Measurements from ENCODE around the gene PDCD11.
"Not testable (repeated sequence)": the region's sequence is repeated elsewhere in the genome, so short reads cannot be mapped to it uniquely, and the experiment has no call there.

The PDCD11 gene

GRCh38 chr10:103416436-103417147 lies 20.2 kb downstream of the PDCD11 start:
- peak; percentile 82 for FAIRE-seq

- FAIRE-seq, result not testable (repeated sequence)
These were observed 20.7 kb downstream of the PDCD11 start for GRCh38 chr10:103417148-103417469.

DNA sequence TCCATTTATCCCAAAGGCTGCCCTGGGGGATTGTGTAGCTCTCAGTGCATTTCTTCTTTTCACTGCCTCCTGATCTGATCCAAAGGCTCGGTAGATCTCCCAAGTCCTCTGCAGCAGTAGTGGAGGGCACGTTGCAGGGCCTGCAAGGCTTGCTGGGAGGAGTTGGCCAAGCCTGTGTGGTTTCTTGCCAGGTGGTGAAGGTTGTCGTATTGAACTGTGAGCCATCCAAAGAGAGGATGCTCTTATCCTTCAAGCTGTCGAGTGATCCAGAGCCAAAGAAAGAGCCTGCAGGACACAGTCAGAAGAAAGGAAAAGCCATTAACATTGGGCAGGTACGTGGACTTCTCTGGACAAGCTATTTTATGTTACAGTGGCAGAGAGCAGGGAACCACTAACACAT lies 21.2 kb downstream of the PDCD11 start:
- no peak for FAIRE-seq

- FAIRE-seq, result no peak
These were observed 22.7 kb downstream of the PDCD11 start for GRCh38 chr10:103419101-103419500.

DNA sequence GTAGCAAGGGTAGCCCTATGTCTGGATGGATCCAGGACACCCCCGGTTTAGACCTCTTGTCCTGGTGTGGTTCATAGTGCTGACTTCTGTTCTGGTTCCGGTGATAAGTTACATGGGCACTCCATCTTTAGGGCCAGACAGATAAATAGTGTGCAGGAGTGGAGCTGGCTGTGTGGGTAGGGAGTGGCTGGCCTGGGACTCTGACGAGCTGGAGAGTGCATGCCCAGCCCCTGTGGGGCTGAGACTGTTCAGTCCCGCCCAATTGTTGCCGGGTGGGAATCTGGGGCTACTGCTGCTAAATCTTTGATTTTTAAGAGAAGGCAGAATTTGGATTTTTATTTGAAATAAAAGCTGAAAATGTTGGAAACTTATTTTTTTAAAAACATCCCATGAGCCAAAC lies 27.3 kb downstream of the PDCD11 start:
- no peak for FAIRE-seq

- no peak for FAIRE-seq
These were observed 31.4 kb downstream of the PDCD11 start for GRCh38 chr10:103427866-103428265.

- no peak for FAIRE-seq
These were observed 32.7 kb downstream of the PDCD11 start for GRCh38 chr10:103428989-103429643.

DNA sequence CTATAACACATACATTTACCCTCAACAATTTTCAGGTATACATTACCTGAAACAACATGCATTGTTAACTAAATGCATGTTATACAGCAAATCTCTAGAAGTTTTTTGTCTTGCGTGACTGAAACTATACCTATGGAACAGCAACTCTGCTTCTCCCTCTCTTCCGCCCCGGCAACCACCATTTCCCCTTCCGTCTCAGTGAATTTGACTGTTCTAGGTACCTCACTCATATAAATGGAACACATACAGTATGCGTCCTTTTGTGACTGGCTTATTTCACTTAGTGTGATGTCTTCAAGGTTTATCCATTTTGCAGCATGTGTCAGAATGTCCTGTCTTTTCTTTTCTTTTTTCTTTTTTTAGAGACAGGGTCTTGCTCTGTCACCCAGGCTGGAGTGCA lies 33.2 kb downstream of the PDCD11 start:
- no peak for FAIRE-seq

GRCh38 chr10:103431902-103432301 lies 35.5 kb downstream of the PDCD11 start:
- no peak for FAIRE-seq

DNA sequence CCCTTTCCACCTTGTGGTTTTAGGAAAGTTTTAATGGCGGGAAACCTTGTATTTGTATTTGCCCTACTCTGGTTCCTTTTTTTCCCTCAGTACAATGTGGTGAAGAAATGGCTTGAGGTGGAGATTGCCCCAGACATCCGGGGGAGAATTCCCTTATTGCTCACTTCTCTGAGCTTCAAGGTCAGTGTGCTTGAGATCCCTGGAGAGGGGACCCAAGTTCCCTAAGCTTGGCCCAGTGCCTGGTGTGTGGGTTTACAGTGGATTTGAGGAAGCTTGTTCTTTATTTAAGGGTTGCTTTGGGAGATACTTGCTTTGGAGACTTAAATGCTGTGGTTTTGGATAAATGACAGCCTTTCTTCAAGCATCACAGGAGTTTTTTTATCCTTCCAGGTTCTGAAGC lies 37.4 kb downstream of the PDCD11 start:
- FAIRE-seq, result no peak

DNA sequence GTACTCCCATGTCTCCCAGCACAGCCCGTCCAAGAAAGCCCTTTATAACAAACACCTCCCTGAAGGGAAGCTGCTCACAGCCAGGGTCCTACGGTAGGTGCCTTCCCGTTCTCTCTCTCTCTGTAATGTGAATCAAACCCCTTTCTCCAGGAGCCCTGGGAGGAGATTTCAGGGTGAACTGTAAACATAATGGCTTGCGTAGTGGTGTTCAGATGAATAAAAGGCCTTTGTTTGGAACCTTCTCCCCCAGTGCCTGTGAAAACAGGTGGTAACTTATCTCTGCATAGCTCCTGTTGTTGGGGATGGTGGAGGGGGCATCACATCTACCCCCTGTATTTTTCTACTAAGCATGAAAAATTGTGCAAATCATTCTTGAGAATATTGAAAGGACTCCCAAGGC lies 43.4 kb downstream of the PDCD11 start:
- FAIRE-seq, result no peak

DNA sequence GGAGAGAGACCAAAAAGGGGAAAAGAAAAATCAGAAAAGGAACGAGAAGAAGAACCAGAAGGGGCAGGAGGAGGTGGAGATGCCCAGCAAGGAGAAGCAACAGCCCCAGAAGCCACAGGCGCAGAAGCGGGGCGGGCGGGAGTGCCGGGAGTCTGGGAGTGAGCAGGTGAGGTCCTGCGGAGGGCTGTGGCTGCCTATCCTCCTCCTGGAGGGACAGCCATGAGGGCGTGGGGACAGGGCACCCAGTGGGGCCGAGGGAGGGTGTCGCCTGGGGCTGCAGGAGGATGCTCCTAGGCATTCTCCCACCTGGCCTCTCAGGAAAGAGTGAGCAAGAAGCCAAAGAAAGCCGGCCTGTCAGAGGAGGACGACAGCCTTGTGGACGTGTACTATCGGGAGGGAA lies 44.0 kb downstream of the PDCD11 start:
- no peak for FAIRE-seq

GRCh38 chr10:103441206-103441605 lies 44.8 kb downstream of the PDCD11 start:
- FAIRE-seq, result no peak

DNA sequence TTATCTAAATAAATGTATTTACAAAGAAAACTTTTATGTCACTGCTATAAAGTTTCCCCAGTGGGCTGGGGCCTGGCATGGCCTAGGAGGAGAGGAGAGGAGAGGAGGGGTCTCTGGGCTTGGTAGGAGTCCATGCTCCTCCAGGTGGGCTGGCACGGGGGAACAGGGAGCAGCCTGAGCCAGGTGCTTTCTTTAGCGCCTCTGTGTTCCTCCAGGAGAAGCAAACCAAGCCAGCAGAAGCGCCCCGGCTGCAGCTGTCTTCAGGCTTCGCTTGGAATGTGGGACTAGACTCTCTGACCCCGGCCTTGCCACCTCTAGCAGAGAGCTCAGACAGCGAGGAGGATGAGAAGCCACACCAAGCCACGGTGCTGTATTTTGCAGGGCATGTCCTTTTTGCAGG lies 45.2 kb downstream of the PDCD11 start:
- FAIRE-seq, result no peak

DNA sequence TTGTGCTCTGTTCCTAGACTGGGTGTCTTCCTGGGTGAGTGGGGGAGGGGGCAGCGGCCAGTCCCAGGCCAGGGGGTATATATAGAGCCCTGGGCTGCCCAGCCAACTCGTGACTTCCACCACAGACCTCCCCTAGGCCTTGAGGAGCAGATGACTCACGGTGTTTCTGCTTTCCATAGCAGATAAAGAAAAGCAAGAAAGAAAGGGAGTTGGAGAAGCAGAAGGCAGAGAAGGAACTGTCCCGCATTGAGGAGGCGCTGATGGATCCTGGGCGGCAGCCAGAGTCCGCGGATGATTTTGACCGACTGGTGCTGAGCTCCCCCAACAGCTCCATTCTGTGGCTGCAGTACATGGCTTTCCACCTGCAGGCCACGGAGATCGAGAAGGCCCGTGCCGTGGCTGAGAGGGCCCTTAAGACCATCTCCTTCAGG lies 45.6 kb downstream of the PDCD11 start:
- FAIRE-seq, result no peak

DNA sequence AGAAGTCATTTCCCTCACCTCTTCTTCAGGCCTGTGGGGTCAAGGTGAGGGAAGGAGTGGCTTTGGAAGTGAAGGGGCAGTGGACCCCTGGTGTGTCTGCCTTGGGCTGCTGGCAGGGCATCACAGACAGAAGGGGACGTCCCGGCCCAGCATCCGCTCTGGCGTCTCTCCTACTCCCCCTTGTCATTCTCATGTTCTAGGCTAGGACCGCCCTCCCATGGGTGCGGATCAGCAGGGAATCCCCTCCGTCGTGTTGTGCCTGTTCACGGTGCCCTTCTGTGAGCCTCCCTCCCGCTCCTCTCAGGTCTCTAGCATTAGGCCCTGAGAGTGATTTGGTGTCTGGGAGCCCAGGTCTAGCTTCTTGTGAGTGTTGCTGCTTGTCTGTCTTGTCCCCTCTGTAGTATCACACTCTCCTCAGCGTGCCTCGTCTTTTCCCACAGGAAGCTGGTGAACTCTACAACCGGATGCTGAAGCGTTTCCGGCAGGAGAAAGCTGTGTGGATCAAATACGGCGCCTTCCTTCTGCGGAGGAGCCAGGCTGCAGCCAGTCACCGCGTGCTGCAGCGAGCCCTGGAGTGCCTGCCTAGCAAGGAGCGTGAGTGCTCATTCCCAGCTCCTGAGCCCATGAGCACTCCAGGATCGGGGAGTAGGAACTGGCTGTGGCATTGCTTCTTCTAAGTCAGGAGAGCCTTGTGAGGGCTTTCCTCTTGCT lies 47.2 kb downstream of the PDCD11 start:
- FAIRE-seq, result no peak

DNA sequence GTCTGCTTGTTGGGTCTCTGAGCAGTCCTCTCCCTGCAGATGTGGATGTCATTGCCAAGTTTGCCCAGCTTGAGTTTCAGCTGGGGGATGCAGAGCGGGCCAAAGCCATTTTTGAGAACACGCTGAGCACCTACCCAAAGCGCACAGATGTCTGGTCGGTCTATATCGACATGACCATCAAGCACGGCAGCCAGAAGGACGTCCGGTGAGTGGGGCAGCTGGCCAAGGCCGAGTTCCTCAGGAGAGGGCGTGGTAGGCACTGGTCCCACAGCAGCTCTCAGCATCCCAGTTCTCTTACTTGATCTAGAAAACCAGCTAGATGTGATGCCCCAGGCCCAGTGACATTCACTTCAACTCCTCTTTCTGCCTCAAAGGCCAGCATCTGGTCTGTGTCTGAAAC lies 48.1 kb downstream of the PDCD11 start:
- no peak for FAIRE-seq

GRCh38 chr10:103445366-103445765 lies 48.9 kb downstream of the PDCD11 start:
- no peak for FAIRE-seq

DNA sequence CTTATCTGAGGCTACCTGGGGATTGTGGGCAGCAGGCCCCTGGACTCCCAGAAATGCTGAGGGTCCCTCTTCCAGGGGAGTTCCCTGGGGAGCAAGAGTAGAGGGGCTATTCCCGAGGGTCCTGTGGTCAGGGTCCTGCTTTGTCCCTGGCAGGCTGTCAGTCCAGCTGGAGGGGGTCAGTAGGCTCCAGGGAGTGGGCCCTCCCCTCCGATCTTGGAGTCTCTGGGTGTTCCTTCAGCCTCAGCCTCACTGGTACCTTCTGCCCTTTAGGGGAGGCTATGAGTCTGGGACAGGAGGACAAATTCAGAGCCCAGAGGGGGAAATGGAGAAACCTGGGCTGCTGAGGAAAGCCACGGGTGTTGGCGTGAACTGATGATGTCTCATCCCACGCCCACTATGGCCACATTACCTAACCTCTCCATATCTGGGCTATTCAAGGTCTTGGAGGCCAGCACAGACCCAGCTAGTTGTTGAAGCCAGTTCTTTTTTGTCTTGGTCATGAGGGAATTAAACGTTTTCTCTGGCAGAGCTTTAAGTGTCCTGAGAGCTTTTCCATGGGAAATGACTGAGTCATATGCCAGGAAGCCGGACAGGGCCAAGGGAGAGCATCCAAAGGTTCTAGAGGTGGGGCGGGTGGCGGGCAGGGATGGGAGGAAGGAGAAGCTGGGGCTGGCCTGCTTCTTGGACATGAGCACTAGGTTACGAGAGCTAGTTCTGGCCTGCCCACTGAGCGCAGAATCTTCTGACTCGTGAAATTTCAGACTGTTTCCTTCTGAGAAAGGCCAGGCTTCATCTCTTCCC lies 49.5 kb downstream of the PDCD11 start:
- no peak for FAIRE-seq

DNA sequence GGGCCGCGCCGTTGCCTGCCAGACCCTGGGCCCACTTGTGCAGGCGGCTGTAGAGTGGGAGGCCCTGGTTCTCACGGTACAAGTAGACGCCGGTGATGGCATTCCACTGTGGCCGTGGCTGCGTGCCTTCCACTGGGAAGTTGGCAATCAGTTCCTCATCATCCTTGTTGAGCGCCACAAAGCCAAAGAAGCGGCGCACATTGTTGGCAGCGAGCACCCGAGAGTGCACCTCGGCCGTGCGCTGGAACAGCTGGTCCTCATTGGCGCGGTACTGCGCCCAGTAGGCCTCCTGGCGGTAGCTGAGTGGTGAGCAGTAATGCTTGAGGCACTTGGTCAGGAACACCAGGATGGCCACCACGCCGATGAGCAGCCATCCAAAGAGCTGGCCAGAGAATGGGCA lies 50.8 kb downstream of the PDCD11 start:
- FAIRE-seq, result no peak

DNA sequence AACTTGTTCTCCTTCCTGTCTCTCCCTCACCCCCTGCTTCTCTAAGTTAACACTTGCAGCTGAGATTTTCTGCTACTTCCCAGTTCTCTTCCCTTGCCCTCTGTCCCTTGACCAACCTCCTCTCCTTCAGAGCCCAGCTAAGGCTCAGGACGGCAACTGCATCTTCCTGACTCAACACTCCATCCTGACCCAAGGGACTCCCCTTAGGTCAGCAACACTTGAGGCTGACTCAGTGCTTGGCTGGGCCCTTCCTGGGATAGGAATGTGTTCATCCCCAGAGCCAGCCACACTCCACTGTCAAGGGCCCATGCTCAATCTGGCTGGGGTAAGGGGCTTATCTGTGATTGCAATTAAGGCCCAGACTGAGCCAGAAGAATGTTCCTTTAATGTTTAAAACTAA lies 52.3 kb downstream of the PDCD11 start:
- FAIRE-seq, result no peak

DNA sequence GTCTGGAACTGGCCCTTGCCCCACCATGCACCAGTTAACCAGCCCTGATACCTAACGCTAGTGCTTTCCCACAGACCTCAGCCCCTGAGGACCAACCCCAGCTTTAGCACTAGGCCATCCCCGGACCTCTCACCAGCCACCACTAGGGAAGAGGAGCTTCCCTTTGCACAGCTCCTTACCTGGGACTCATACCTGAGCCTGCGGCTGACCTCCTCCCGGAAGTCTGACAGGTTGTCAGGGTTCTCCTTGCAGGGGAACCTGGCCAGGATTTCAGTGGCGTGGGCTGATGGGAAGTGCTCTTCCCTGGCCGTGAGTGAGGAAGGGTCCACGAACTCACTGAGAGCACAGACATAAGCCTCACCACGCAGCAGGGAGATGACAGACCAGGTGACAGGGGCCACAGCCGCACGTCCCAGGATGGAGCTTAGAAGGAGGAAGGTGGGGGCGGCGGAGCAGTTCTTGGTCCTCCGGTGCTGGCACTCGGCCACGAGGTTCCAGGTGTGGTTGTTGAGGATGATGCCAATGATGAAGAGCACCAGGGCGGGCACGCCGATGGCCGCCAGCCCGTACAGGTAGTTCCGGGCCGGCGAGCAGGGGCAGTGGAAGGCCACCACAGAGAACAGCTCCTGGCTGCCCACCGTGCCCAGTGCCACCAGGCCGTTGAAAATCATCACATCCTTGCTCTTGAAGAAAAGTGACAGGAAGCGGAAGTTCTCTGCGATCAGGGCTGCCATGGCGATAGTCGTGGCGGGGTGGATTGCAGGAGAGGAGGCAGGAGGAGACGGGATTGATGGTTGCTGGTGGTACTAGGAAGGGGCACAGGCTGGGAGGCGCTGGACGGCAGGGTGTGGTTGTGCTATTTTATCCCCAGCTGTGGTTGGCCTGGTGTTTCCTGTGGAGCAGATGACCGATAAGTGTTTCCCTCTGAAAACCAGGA lies 53.0 kb downstream of the PDCD11 start:
- FAIRE-seq, result no peak

Data from A204.1 (cell line).